ENCODE measurements around the gene LCORL.
"Not testable (repeated sequence)": the region's sequence is repeated elsewhere in the genome, so short reads cannot be mapped to it uniquely, and the experiment has no call there.

LCORL gene

DNA sequence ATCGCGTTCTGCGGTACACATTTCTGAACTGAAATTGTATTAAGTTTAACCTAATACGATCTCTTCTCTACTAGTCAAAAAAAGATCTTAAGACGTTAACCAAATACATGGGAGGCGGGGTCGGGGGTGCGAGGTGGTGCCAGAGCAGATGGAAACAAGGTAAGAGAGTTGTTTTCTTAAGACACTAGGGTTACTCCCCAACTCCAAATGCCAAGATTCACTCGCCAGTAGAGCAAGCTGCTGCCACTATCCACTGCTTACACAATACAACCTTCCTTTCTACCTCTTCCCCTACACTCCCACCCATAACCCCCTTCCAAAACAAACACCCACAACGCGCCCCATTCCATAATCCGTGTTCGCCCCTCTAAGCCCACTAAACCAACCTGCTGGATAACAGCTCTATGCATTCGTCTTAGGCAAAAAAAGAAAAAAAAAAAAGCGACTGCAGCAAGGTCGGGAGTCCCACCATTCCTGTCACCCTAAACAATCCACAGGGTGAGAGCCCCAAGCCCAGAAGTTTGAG, 1.3 kb downstream of the LCORL start:
- in situ Hi-C loops (cut with HindIII; ENCODE audit: low sequenced_read_pairs): no loop called here

DNA sequence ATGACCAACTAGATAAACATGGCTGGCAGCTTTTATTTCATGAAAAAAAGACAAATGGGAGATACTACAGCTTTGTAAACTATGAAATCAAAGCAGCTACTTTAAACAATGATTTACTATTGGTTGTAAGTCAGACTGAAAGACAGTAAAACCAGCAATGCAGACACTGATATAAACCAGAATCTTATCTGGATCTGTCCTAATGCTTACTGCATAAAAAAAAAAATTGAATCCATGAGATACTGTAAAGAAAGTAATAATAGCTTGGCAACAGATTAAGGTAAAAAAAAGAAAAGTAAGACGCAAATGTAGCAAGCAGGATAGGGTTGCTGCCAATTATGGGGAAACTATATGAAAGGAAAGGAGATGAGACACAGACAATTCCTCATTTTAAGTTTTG, 7.3 kb downstream of the LCORL start:
- in situ Hi-C loops (cut with HindIII; ENCODE audit: low sequenced_read_pairs): no loop called here

DNA sequence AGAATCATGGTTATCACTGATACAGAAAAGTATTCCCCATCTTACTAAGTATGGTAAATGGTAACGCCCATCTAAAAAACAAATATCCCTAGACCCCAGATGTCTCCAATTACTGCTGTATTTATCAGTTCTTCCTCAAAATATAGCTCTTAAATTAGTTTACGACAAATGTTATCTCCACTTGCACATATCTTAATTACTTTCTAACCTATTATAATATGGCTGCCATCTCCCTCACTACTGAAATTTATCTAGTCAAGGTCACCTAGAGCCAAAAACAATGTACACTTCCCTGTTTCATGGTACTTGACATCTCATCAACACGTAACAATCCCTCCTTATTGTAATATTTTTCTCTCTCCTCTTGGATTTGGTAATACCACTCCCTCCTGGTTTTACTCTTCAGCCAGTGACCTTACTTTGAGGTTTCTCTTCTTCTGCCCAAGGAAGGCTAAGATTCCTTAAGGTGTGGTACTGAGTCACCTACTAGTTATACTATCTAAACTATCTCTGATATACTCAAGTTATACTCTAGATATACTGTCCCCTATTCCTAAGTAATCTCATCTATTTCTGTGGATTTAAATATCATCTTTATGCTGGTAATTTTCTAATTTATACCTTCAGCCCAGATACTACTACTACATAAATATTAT, 8.6 kb downstream of the LCORL start:
- in situ Hi-C loops (cut with HindIII; ENCODE audit: low sequenced_read_pairs): no loop called here

DNA sequence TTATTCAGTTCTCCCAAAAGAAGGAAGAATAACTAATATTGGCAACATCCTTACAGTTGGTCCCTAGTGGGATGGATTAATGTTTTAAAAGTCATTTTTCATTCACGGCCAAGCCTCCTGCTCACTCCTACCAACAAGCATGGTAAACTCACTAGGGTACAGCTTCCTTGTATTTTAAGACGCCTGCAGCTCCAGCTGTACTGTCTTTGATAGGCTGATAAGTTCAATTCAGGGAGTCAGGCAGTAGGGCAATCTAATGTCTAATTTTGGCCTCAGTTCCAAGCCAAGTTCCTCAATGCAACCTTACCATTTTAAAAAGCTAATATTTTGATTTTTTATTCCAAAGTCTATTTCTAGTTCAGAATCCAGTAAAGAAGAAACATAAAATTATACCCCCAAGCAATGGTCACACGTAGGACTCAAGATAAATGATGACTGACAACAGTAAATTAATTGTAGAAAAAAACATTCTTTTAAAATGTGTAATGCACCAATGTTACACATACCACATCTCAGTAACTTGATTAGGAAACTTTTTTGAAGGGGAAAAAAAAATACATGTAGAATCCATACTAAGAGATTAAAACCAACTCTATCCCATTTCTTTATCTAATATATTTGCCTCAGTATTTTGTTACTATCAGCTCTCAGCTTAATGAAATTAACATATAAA, 9.3 kb downstream of the LCORL start:
- in situ Hi-C loops (cut with HindIII; ENCODE audit: low sequenced_read_pairs): no loop called here

DNA sequence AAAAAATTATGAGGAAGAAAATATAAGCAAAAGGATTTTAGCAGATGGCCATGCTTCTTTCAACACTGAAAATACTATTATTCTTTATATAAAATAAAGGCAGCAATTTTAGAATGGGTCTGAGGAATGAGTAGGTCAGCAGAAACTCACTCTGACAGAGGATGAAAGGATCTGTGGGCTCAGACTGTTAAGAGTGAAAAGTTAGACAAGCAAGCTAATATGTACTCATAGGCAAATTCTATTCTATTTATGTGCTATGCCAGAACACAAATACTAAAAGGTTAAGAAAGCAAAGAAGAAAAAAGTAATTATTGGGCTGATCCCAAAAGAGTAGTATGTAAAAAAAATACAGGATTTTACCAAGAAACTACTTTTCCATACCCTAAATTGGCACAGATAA, 13.9 kb downstream of the LCORL start:
- in situ Hi-C loops (cut with HindIII; ENCODE audit: low sequenced_read_pairs): no loop called here

DNA sequence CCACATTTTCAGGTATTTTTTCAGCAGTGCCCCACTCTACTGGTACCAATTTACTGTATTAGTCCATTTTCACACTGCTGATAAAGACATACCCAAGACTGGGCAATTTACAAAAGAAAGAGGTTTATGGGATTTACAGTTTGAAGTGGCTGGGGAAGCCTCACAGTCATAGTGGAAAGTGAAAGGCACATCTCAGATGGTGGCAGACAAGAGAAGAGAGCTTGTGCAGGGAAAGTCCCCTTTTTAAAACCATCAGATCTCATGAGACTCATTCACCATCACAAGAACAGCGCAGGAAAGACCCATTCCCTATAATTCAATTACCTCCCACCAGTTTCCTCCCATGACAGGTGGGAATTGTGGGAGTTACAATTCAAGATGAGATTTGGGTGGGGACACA, 15.1 kb downstream of the LCORL start:
- in situ Hi-C loops (cut with HindIII; ENCODE audit: low sequenced_read_pairs): not testable (repeated sequence)

DNA sequence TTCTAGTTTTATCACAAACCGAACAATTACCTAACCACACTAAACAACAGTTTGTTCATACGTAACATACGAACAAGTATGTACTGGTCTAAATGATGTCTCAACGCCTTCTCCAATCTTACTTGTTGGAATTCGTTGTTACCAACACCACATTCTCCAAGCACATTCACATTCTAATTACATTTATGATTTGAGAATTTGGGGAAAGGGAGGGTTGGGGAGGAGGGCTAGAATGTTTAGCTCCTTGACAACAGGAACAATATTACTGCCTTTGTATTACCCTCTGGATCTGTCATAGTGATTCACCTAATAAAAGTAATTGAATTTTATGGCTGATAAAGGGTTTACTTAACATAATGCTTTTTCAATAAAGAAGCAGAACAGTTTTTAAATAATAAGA, 24.4 kb downstream of the LCORL start:
- in situ Hi-C loops (cut with HindIII; ENCODE audit: low sequenced_read_pairs): no loop called here

DNA sequence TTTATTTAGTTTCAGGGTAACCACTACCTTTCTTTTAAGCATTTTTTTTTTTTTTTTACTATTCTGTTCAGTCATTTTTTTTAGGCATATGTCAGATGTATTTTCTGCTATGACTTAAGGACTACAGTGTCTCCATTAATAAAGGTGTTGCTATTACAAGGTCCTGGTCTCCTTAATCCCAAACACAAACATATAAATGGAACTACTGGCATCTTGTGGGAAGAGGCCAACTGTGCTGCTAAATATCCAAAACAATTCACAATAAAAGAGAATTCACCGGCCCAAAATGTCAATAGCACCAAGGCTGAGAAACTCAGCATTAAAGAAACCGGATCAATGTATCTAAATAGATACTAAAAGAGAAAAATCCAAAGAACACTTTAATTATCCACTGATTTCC, 26.4 kb downstream of the LCORL start:
- in situ Hi-C loops (cut with HindIII; ENCODE audit: low sequenced_read_pairs): no loop called here

DNA sequence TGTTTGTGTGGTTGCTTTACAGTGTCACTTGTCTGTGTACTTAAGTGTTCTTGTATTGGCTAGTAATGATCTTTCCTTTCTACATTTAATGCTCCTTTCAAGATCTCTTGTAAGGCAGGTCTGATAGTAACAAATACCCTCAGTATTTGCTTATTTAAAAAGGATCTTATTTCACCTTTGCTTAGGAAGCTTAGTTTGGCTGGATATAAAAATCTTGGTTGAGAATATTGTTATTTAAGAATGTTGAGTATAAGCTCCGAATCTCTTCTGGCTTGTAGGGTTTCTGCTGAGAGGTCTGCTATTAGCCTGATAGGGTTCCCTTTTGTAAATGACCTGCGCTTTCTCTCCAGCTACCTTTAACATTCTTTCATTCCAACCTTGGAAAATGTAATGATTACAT, 35.7 kb downstream of the LCORL start:
- in situ Hi-C loops (cut with HindIII; ENCODE audit: low sequenced_read_pairs): no loop called here

DNA sequence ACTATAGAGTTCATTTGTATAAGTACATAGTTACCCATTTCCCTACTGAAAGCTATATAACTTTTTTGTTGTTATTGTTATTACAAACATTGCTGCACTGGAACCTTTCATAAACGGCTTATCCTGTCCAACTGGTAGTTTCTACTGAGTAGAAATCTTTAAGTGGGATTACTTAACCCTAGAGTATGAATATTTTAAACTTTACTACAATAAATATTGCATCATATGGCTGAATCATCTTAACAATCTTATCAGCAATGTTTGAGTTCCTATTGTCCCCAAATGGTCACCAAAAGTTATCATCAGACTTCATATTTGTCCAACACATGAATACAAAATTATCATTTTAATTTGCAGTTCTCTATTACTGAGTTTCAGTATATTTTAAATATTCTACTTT, 40.5 kb downstream of the LCORL start:
- in situ Hi-C loops (cut with HindIII; ENCODE audit: low sequenced_read_pairs): no loop called here

DNA sequence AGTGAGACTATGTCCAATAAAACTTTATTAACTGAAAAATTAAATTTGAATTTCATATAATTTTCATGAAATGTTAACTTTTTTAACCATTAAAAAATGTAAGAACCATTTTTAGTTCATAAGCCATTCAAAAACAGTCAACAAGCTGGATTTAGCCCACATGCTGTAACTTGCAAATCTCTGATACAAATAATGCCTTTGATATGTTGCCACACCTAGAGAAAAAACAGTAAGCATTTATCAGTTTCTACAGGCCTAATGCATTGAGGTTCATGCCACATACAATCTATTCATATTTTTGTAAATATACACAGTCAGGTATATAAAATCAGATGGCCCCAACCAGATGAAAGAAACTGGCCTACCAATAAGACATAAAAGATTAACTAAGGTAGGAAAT, 52.8 kb downstream of the LCORL start:
- in situ Hi-C loops (cut with HindIII; ENCODE audit: low sequenced_read_pairs): no loop called here

DNA sequence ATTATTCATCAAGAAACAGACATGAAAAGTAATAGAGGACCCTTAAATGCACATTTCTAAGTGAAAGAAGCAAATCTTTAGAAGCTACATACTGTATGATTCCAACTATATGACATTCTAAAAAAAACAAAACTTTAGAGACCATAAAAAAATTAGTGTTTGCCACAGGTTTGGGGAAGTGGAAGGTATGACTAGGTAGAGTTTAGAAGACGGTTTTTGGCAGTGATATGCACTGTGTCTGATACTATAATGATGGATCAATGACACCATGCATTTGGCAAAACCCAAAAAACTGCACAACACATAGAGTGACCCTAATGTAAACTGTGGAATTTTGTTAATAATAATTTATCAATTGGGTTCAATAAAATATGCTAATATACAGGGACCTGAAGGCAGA, 54.5 kb downstream of the LCORL start:
- in situ Hi-C loops (cut with HindIII; ENCODE audit: low sequenced_read_pairs): no loop called here

DNA sequence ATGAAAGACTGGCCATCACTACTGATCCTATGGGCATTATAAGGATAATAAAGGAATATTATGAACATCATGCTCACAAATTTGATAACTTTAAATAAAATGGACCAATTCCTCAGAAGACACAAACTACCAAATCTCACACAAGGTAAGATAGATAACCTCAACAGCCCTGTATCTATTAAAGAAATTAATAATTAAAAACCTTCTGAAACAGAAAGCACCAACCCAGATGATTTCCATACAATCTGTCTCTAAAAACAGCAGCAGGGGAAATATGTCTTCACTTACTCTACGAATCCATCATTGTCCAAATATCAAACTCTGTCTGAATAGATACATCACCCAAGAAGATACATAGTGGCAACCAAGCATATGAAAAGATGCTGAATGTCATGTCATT, 55.2 kb downstream of the LCORL start:
- in situ Hi-C loops (cut with HindIII; ENCODE audit: low sequenced_read_pairs): no loop called here

DNA sequence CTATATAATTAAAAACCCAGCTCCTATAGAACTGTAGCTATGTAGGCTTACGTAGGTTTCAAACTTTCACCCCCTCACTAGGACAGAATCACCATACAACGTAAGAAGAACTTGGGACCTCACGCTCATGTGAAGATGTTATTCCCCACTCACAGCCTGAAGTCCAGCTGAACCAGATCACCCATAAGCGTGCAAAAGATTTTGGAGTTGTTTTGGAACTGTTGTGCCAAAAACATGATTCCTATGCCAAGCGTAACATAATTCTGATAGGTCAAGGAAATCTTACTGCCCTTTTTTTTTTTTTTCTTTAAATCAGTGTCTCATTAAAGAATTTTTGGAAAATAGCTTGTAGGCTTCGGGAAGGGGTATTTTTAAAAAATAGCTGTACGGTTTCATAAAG, 57.0 kb downstream of the LCORL start:
- in situ Hi-C loops (cut with HindIII; ENCODE audit: low sequenced_read_pairs): no loop called here

DNA sequence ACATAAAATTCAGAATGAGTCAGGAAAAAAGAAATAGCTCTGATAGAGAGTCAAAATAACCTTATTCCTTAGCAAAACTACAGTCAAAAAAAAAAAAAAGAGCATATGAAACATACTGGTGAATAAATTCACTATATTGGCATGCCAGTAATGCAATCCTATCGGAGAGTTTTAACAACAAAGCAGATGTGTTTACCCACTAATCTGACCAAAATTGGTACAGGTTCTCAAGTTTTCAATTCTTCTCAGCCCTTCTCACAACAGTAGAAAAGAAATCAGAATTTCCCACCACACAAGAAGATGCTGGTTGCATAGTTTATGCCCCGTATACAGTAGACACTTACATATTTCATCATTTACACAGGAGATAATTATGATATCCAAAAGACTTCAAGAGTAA, 59.4 kb downstream of the LCORL start:
- in situ Hi-C loops (cut with HindIII; ENCODE audit: low sequenced_read_pairs): no loop called here

DNA sequence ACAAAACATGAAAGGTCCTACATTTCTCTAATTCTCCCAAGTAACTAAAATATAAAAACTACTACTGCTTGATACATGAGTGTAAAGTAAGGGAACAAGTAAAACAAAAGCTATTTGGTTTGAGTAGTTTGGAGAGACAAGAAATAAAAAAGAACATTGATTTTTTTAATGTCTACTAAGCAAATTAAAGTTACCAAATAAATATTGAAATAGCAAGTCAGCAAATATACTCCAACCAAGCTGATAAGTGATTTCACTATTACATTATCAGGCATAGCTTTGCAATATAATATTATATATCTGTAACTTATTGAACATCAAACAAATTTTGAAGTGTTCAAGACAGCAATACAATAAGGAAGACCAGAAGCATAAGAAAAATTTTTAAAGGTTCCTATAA, 60.3 kb downstream of the LCORL start:
- in situ Hi-C loops (cut with HindIII; ENCODE audit: low sequenced_read_pairs): no loop called here

DNA sequence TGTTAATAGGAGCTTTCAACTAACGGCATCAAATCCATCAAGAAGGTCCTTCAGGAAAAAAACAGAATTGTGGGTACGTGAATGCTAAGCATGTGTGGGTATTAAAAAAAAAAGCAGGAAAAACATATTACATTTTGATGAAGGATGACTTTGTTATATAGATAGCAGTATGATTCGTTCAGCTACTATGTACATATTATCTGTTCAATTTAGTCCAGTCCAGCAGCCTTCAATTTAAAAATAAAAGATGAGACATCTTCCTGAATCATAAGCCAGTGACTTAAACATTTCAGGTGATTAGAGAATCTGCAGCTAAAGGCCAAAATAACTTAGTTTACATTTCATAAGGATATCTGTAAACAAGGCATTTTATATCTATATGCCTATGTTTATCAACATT, 63.4 kb downstream of the LCORL start:
- in situ Hi-C loops (cut with HindIII; ENCODE audit: low sequenced_read_pairs): no loop called here

DNA sequence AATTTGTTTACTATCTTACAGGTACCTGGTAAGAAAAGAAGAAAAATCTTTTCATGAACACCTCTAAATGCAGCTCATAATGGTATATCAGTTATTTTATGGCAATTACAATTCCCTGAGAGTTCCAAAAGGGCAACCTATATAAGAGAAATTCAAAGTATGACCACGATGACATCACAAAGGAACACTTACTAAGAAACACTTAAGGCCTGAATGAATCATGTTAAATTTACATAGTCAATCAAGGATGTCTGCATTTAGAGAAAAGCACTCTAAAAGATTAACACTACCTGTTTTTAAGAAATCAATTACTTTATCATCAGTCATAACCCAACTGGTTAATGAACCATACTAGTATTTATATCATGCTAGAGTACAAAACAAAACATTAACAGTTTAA, 63.9 kb downstream of the LCORL start:
- in situ Hi-C loops (cut with HindIII; ENCODE audit: low sequenced_read_pairs): no loop called here

DNA sequence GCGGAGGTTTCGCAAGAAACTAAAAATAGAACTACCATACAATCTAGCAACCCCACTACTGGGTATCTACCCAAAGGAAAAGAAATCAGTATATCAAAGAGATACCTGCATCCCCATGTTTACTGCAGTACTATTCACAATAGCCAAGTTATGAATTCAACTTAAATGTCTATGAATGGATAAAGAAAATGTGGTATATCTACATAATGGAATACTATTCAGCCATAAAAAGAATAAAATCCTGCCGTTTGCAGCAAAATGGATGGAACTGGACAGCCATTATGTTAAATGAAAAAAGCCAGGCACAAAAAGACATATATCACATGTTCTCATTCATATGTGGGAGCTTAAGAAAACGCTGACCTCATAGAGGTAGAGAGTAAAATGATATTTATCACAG, 65.3 kb downstream of the LCORL start:
- in situ Hi-C loops (cut with HindIII; ENCODE audit: low sequenced_read_pairs): no loop called here

DNA sequence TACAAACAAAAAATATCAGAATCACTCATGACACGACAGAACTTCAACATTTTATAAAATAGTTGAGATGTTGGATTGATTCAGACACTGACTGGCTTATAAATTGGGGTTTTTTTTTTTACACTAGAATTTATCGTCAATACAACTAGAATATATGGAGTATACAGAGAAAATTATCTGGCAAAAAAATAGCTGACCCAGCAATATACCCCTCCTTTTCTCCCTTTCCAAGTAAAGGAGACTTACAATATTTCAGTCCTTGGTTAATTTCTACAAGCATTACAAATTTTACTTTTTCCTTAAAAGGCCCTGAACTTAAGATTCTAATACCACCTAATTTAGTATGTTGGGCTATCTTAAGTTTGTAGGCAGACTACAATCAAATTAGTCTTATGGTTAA, 76.3 kb downstream of the LCORL start:
- in situ Hi-C loops (cut with HindIII; ENCODE audit: low sequenced_read_pairs): no loop called here

DNA sequence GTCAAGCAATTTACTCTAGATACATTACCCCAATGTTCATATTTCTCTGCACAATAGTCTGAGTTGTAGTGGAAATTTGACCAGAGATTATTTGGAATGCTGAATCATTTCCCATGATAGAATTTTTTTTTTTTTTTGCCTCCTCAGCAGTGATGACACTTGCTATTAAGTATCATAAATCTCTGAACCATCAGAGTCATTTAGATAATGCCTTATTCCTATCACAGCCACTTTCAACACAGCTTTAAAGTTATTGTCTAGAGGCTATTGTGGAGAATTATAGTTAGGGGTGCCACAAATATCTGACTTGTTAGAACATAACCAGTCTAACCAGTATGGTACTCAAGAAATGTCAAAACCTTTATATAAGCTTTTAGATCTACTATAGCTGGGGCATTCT, 79.8 kb downstream of the LCORL start:
- in situ Hi-C loops (cut with HindIII; ENCODE audit: low sequenced_read_pairs): no loop called here

DNA sequence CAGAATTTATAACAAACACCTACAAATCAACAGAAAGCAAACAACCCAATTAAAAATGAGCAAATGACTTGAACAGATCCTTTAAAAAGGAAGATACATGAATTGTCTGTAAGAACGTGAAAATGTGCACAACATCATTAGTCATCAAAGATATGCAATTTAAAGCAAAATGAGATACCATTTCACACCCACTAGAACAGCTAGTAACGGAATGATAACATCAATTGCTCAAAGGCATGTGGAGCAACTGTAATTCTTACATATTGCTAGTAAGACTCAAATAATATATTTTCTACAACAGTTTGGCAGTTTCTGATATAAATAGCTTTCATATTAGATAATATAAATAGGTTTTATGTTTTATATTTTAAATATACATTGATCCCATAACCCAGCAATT, 82.5 kb downstream of the LCORL start:
- in situ Hi-C loops (cut with HindIII; ENCODE audit: low sequenced_read_pairs): no loop called here

DNA sequence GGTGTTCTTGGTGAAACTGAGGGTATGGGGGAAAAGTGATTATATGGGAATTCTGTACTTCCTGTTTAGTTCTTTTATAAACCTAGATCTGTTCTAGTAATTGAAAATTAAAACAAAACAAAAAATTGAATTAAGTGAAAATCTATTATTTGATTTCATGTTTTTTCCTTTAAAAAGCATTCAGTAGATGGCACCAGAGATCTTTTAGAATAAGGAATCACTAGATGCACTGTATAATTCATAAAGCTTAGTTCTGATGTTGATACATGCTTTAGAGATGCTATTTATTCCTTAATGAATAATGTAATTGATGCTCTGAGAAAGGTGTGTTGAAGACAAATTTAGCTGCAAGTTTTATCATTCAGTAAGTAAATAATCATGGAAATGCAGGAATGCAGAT, 87.3 kb downstream of the LCORL start:
- in situ Hi-C loops (cut with HindIII; ENCODE audit: low sequenced_read_pairs): no loop called here

Data from endothelial cell of hepatic sinusoid (primary cell).